RCC 7860 (cell line): ENCODE results near the gene LIX1L.

Source experiments
- DNase-seq: peaks from one replicate; pipeline ENCODE4 v3.0.0-alpha.2; 2015; ENCODE audit warnings: low spot score
- FAIRE-seq: peaks from 2 replicates; lab custom pipeline; 2012; peaks lifted over from hg19 to GRCh38; lab: Jason Lieb, UNC

Gene LIX1L

DNA sequence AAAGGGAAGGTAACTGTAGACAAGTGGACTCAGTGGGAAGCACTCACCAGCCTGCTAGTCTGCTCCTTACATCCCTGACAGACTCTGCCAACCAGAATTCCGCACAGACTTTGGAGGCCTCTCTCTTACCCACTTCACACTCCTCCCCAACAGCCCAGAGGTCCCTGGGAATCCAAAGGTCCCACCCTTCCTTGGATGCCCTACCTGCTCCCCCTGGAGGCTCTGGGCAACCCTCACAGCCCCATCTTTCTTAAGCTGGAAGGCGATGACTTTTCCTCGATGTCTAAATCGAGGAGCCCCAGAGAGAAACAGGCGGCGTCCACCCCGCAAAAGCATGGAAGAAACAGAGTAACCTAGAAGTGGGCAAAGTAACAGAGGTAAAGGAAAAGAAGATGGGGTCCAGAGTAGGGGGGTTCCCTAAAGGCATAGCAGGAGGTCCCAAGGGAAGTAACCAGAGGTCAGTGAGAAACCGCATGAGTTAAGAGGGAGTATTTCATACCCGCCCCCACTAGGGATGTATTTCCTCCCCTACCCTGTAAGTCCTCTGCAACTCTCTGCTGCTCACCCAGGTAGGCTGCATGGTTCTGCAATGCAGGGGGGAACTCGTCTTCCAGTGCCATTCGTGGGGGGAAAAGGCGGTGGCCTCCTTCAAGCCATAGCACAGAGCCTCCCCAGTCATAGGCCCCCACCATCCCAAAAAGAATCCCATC lies 56.4 kb downstream of the LIX1L start:
- no peak for FAIRE-seq
- no peak for DNase-seq

- DNase-seq (no peak), FAIRE-seq (no peak)
Observed at GRCh38 chr1:145898756-145899155, 59.1 kb downstream of the LIX1L start.

DNA sequence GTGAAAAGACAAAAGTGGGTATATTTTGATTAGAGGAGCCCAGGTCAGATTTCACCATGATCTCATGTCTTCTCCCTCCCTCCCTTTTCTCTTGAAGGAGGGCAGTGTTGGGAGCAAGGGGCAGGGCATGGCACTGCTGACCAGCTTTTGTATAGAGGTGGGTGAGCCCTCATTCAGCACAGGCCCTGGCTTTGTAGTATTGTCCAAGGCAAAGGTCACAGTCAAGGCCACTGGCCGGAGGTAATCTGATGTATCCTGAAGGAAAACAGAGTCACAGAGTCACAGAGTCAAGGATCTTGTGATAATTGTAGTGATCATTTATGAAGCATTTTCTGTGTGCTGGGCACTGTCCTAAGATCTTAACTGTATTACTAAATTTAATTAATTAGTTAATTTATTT lies 59.8 kb downstream of the LIX1L start:
- DNase-seq (no peak), FAIRE-seq (no peak)

DNA sequence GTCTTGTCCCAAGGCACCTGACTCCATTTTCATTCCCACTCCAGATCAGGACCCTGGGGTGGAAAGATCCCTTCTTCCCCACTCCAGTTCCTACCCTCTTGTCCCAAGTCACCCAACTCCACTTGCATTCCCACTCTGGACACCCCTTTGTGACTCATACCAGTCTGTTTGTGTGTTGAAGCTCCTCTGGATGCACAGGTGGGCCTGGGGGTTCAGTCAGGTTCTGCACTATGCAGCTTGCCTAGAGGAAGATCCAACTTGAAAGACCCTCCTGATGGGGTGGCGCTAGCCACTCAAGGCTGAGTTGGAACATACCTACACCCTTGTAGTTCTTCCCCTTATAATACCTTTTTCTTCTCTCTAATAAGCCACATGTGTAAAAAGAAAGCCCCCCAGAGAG lies 62.3 kb downstream of the LIX1L start:
- FAIRE-seq (no peak), DNase-seq (no peak)

DNA sequence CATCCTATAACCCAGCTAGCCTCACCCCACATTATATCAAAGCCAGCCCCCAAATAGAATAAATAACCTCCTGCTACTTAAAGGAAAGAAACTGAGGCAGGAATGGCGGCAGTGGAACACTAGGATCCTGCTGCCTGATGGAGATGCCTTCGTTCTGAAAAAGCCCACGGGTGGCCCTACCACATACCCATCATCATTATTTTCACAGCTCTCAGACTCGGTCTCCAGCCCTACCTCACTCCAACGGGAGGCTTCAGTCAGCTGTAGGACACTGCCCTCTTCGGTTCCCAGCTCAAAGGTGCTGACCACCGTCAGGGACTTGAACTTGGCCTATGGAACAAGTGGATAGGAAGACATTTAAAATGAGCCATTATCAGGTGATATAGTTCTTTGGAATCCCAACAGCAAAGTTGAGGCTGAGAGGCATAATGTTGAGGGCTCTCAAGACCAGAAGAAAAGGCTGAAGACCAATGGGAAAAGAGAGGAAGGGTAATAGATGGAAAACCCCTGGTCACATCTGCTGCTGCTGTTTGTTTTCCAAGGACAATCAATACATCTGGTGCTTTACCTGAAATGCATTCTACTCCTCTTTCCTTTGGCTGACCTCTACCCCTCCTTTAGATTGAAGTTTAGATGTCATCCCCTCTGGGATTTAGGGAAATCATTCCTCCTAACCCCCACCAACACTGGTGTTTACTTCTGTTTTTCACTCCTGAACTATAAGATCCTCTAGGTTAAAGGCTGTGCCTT lies 64.3 kb downstream of the LIX1L start:
- DNase-seq (no peak), FAIRE-seq (no peak)

GRCh38 chr1:145892486-145893087 lies 65.2 kb downstream of the LIX1L start:
- DNase-seq (no peak), FAIRE-seq (no peak)

GRCh38 chr1:145891587-145892485 lies 66.0 kb downstream of the LIX1L start:
- peak; percentile 96 for FAIRE-seq
- peak; percentile 100 for DNase-seq

- FAIRE-seq (no peak), DNase-seq (no peak)
Observed at GRCh38 chr1:145891143-145891542, 66.7 kb downstream of the LIX1L start.

DNA sequence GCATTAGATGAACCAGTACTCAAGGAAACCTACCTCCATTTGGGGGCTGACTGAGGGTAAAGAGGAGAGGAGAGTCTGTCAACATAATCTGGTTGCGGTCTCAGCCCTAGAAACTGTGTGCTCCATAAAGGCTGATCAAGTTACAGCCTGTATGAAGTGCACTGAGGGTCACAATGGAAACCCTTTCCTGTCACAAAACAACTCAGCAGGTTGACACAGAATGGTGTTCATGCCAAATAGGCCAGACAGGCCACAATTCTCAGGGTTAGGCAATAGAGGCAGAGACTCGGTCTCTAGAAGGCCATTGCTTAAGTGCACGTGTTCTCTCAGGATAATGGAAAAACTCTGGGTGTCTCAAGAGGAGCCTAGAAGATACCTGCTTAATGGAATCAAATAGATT lies 68.1 kb downstream of the LIX1L start:
- FAIRE-seq (no peak), DNase-seq (no peak)

GRCh38 chr1:145887631-145888030 lies 70.2 kb downstream of the LIX1L start:
- FAIRE-seq (peak; percentile 85), DNase-seq (peak; percentile 73)

DNA sequence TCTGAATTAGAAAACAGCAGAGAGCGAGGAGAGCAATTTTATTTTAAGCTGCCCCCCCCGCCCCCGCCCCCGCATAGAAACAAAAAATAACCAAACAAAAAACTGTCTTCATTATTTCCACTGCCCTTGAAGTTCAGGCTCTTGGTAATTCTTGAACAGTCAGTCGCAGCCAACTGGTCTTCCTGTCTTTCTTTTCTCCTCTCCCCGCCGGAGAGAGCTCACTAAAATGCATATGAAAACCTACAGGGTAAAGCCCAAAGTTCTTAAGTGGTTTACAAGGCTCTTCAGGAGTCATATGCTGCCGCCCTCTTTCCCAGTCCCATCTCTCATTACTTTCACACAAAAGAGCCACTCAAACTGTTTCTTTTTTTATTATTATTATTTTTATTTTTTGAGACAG lies 71.0 kb downstream of the LIX1L start:
- no peak for DNase-seq
- no peak for FAIRE-seq

DNA sequence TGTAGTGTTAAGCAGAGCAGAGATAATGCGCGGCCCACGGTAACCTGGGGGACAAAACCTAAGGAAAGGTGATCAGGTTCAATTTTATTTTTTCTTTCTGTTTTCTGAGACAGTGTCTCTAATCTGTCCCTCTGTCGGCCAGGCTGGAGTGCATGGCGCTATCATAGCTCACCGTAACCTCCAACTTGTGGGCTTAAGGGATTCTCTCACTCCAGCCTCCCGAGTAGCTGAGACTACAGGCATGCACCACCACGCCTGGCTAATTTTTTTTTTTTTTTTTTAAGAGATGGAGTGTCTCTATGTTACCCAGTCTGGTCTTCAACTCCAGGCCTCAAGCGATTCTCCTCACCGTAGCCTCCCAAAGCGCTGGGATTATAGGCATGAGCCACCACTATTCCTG lies 71.4 kb downstream of the LIX1L start:
- FAIRE-seq (no peak), DNase-seq (no peak)

- DNase-seq, result no peak
- no peak for FAIRE-seq
Observed at GRCh38 chr1:145885738-145886287, 72.0 kb downstream of the LIX1L start, which contains the start of gene ANKRD35. Gene ANKRD35, minus strand, starts transcription at chr1:145885866. Its CDS starts 108 bp downstream, at chr1:145885758.

GRCh38 chr1:145884675-145885074 lies 73.1 kb downstream of the LIX1L start:
- FAIRE-seq (no peak), DNase-seq (no peak)
